Mesothelial cell of epicardium (in vitro differentiated cells): ENCODE results near the gene OGFOD1. TPM values are rescaled to one million over a fixed set of nuclear protein-coding genes. Genes with fewer than 3 reads are reported as not detected.
A peak's percentile ranks its signal among the peaks of the same experiment; 100 is the strongest.

Experiments used
- DNase-seq, 2 experiments: peaks; one replicate each; pipeline ENCODE4 v3.0.0; 2021; ENCODE audit warnings: low spot score in 2 of 2; ENCODE audit not compliant: unreplicated experiment in 2 of 2
- H3K27ac Mint-ChIP-seq: 2 replicates; pipeline ENCODE4 v1.8.0; 2021; ENCODE audit warnings: mixed read lengths
- H3K27me3 Mint-ChIP-seq: 2 replicates; pipeline ENCODE4 v1.8.0; 2021; ENCODE audit warnings: low read depth, mixed read lengths
- H3K36me3 Mint-ChIP-seq: 2 replicates; pipeline ENCODE4 v1.8.0; 2021; ENCODE audit warnings: mixed read lengths
- H3K4me1 Mint-ChIP-seq: 2 replicates; pipeline ENCODE4 v1.8.0; 2021; ENCODE audit warnings: mixed read lengths
- H3K4me3 Mint-ChIP-seq: 2 replicates; pipeline ENCODE4 v1.8.0; 2021; ENCODE audit warnings: mild to moderate bottlenecking, moderate library complexity, mixed read lengths
- H3K9me3 Mint-ChIP-seq: 2 replicates; pipeline ENCODE4 v1.8.0; 2021; ENCODE audit warnings: mixed read lengths
- total RNA-seq: library from RNA; stranded (reverse); gene quantifications from 3 replicates; pipeline ENCODE4 v1.2.1, GENCODE V29; 2021
- TF ChIP-seq, protein P1 (sequence below): fragments of 200-600 bp; sonication (generic); IDR thresholded peaks from one replicate; pipeline ENCODE4 v1.5.0; 2021; ENCODE audit warnings: antibody characterized with exemption; ENCODE audit not compliant: unreplicated experiment

OGFOD1 gene
- total RNA-seq, 1 donor from 2014 or later = 37.2 TPM

GRCh38 chr16:56513972-56514371, 62.6 kb downstream of the OGFOD1 start:
- no peak overlapping the region for H3K4me3 Mint-ChIP-seq
- H3K9me3 Mint-ChIP-seq = no peaks in the 10 kb centered on the region
- H3K36me3 Mint-ChIP-seq = peaks cover 34% of the 10 kb centered on the region
- H3K4me1 Mint-ChIP-seq = peaks cover 15% of the 10 kb centered on the region
- no peak for DNase-seq
- H3K27ac Mint-ChIP-seq = no peak overlapping the region
- TF ChIP-seq, protein P1, sequence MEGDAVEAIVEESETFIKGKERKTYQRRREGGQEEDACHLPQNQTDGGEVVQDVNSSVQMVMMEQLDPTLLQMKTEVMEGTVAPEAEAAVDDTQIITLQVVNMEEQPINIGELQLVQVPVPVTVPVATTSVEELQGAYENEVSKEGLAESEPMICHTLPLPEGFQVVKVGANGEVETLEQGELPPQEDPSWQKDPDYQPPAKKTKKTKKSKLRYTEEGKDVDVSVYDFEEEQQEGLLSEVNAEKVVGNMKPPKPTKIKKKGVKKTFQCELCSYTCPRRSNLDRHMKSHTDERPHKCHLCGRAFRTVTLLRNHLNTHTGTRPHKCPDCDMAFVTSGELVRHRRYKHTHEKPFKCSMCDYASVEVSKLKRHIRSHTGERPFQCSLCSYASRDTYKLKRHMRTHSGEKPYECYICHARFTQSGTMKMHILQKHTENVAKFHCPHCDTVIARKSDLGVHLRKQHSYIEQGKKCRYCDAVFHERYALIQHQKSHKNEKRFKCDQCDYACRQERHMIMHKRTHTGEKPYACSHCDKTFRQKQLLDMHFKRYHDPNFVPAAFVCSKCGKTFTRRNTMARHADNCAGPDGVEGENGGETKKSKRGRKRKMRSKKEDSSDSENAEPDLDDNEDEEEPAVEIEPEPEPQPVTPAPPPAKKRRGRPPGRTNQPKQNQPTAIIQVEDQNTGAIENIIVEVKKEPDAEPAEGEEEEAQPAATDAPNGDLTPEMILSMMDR = peak; percentile 39
- H3K27me3 Mint-ChIP-seq = no peaks in the 10 kb centered on the region

- Mint-ChIP-seq H3K4me3 (no peak overlapping the region), H3K36me3 (peaks cover 30% of the 10 kb centered on the region), H3K27ac (no peak overlapping the region), H3K27me3 (no peaks in the 10 kb centered on the region), H3K4me1 (peaks cover 17% of the 10 kb centered on the region), H3K9me3 (no peaks in the 10 kb centered on the region)
- DNase-seq = no peak
- TF ChIP-seq, protein P1 = no peak
These were observed 63.5 kb downstream of the OGFOD1 start for GRCh38 chr16:56514845-56515244.

DNA sequence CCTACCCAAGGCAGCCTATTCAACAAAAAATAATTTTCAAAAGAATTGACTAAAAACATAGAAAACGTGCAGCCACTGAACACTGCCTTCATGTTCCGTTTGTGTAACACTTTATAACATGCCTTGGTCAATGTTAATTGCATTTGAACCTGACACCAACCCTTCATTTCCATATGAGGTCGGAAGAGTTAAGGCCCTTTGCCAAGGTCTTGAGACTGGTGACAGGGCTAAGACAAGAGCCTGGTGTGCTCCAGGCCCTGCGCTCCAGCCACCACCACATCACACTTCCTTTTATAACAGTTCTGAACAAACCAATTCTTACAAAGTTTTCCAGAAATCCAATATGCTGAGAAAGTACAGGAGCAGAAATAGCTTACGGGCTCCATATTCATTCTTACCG, 64.3 kb downstream of the OGFOD1 start:
- Mint-ChIP-seq H3K27me3 (no peaks in the 10 kb centered on the region), H3K27ac (no peak overlapping the region), H3K9me3 (no peaks in the 10 kb centered on the region), H3K4me3 (no peak overlapping the region), H3K4me1 (peaks cover 21% of the 10 kb centered on the region), H3K36me3 (peaks cover 26% of the 10 kb centered on the region)
- TF ChIP-seq, protein P1 = no peak
- DNase-seq = no peak

DNA sequence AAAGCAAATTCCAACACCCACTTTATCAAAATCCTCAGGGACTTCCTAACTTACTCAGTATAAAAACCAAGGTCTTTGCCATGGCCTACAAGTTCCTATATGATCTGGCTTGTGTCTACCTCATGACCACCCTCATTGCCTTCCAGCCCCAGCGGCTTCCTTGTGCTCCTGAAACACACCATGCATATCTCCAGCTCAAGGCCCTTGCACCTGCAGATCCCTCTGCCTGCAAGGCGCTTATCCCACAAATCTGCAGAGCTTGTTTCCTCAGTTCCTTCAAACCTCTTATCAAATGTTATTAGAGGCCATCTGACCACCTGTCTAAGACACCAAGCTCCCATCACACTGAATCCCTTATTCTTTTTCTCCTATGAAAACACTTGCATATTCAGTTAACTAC, 65.9 kb downstream of the OGFOD1 start:
- H3K27ac Mint-ChIP-seq = no peak overlapping the region
- H3K36me3 Mint-ChIP-seq = peaks cover 14% of the 10 kb centered on the region
- TF ChIP-seq, protein P1 = no peak
- H3K4me3 Mint-ChIP-seq = no peak overlapping the region
- H3K9me3 Mint-ChIP-seq = no peaks in the 10 kb centered on the region
- no peaks in the 10 kb centered on the region for H3K27me3 Mint-ChIP-seq
- peaks cover 20% of the 10 kb centered on the region for H3K4me1 Mint-ChIP-seq
- DNase-seq = no peak

DNA sequence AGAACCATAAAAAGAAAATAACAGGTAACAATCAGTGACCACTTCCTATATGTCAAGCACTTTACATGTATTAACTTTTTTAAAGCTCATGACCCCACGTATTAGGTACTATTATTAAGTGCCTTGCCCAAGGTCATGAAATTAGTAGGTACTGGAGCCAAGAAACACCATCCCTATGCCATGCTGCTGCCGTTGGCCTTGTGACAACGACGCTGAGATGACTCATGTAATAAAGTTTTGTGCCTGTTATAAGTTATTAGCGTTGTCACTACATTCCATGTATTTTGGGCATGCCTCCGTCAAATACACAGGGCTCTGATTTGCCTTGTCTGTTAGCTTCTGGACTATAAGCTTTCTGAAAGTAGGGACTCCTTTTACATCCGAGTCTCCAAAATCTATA, 67.1 kb downstream of the OGFOD1 start:
- TF ChIP-seq, protein P1 = no peak
- Mint-ChIP-seq H3K9me3 (no peaks in the 10 kb centered on the region), H3K27me3 (no peaks in the 10 kb centered on the region), H3K36me3 (peaks cover 5% of the 10 kb centered on the region), H3K27ac (peak overlapping the region; percentile 71), H3K4me3 (peak overlapping the region; percentile 79), H3K4me1 (peaks cover 20% of the 10 kb centered on the region)
- DNase-seq = no peak
